H1 (cell line): ENCODE data around the gene MUC13. TPM values are rescaled to one million over a fixed set of nuclear protein-coding genes. Genes with fewer than 3 reads are reported as not detected.

Source experiments
- CTCF ChIA-PET: fragments of 300-600 bp; sonication (Branson Sonifier 250); formaldehyde crosslinking; loops from one replicate; lab custom pipeline; 2021; ENCODE audit not compliant: partially characterized antibody; lab: Charles Lee
- POLR2A ChIA-PET: fragments of 300-600 bp; sonication (Branson Sonifier 250); formaldehyde crosslinking; loops from one replicate; lab custom pipeline; 2021; ENCODE audit warnings: inconsistent platforms; ENCODE audit not compliant: partially characterized antibody; lab: Charles Lee
- DNase-seq, 2 experiments: peaks; one replicate each; pipeline versions ENCODE4 v3.0.0 to v3.0.0-alpha.2; 2010 to 2022; ENCODE audit warnings: low spot score in 2 of 2, low read depth in 1 of 2, mixed read lengths in 1 of 2
- FAIRE-seq: peaks from 2 replicates; lab custom pipeline; 2011; peaks lifted over from hg19 to GRCh38; lab: Jason Lieb, UNC
- H2AFZ ChIP-seq: 2 replicates; pipeline ENCODE4 v1.8.1; 2012; ENCODE audit warnings: low read length, inconsistent platforms
- H2AK5ac ChIP-seq: 2 replicates; pipeline ENCODE4 v1.6.1; 2013; ENCODE audit warnings: low read depth, low read length
- H2BK120ac ChIP-seq: replicated peaks from 2 replicates; pipeline ENCODE3; 2013; ENCODE audit warnings: low read depth, low read length, inconsistent platforms
- H2BK12ac ChIP-seq: 2 replicates; pipeline ENCODE4 v1.6.1; 2013; ENCODE audit warnings: low read depth, low read length
- H2BK15ac ChIP-seq: 2 replicates; pipeline ENCODE4 v1.6.1; 2013; ENCODE audit warnings: low read length
- H2BK20ac ChIP-seq: 2 replicates; pipeline ENCODE4 v1.6.1; 2013; ENCODE audit warnings: low read length
- H2BK5ac ChIP-seq: 2 replicates; pipeline ENCODE4 v1.6.1; 2013; ENCODE audit warnings: low read depth, low read length
- H3K14ac ChIP-seq: 2 replicates; pipeline ENCODE4 v1.6.1; 2013; ENCODE audit warnings: inconsistent platforms; ENCODE audit not compliant: insufficient read length
- H3K18ac ChIP-seq: 2 replicates; pipeline ENCODE4 v1.6.1; 2013; ENCODE audit warnings: low read length; ENCODE audit errors: extremely low read depth
- H3K23ac ChIP-seq: 2 replicates; pipeline ENCODE4 v1.6.1; 2013; ENCODE audit warnings: inconsistent platforms; ENCODE audit not compliant: insufficient read length
- H3K23me2 ChIP-seq: 2 replicates; pipeline ENCODE4 v1.6.1; 2013; ENCODE audit warnings: low read depth, low read length
- H3K27ac ChIP-seq: 2 replicates; pipeline ENCODE4 v1.6.1; 2011; ENCODE audit warnings: low read depth, low read length, inconsistent platforms
- H3K27me3 ChIP-seq, 4 experiments: replicated peaks in 1 of 4; 1 replicate in 1 of 4; 2 replicates in 3 of 4; pipeline versions ENCODE4 v1.6.1 to v1.8.1; 2011 to 2013; ENCODE audit warnings: low read length in 3 of 4, mild to moderate bottlenecking in 3 of 4, inconsistent platforms in 2 of 4, mixed read lengths in 2 of 4, moderate library complexity in 1 of 4; ENCODE audit not compliant: control insufficient read depth in 3 of 4, insufficient read depth in 3 of 4; ENCODE audit errors: extremely low read depth in 1 of 4
- H3K36me3 ChIP-seq, 4 experiments: 2 replicates each; pipeline versions ENCODE4 v1.6.1 to v1.8.1; 2011 to 2013; ENCODE audit warnings: mild to moderate bottlenecking in 4 of 4, low read length in 3 of 4, moderate library complexity in 2 of 4, control low read depth in 1 of 4, inconsistent platforms in 1 of 4; ENCODE audit not compliant: insufficient read depth in 4 of 4, control insufficient read depth in 2 of 4
- H3K4ac ChIP-seq: replicated peaks from 2 replicates; pipeline ENCODE3; 2013; ENCODE audit warnings: low read length, low read depth, mixed read lengths, inconsistent platforms; ENCODE audit not compliant: insufficient read length
- H3K4me1 ChIP-seq, 4 experiments: replicated peaks in 1 of 4; 1 replicate in 1 of 4; 2 replicates in 3 of 4; pipeline versions ENCODE4 v1.6.1 to v1.8.1; 2011 to 2013; ENCODE audit warnings: low read length in 3 of 4, inconsistent platforms in 2 of 4, mixed read lengths in 1 of 4; ENCODE audit not compliant: insufficient read depth in 4 of 4, control insufficient read depth in 3 of 4
- H3K4me2 ChIP-seq, 2 experiments: 2 replicates each; pipeline versions ENCODE4 v1.6.1 to v1.8.1; 2011 to 2013; ENCODE audit warnings: low read depth in 2 of 2, low read length in 2 of 2, control low read depth in 1 of 2, inconsistent platforms in 1 of 2, mild to moderate bottlenecking in 1 of 2; ENCODE audit not compliant: insufficient read depth in 1 of 2
- H3K4me3 ChIP-seq, 4 experiments: fragments of 200-600, 300-600 bp in 1 of 4; sonication (generic), shearing (Covaris generic), sonication (Bioruptor Twin) in 1 of 4; 2 replicates each; pipeline versions ENCODE4 v1.5.1 to v1.8.1; 2011 to 2016; ENCODE audit warnings: low read length in 4 of 4, low read depth in 3 of 4, control low read depth in 2 of 4, inconsistent platforms in 2 of 4, mild to moderate bottlenecking in 2 of 4, mixed read lengths in 1 of 4, moderate library complexity in 1 of 4; ENCODE audit not compliant: insufficient read depth in 2 of 4; ENCODE audit errors: extremely low read depth in 1 of 4
- H3K56ac ChIP-seq: replicated peaks from 2 replicates; pipeline ENCODE3; 2013; ENCODE audit warnings: low read depth, mild to moderate bottlenecking, mixed read lengths, low read length, inconsistent platforms; ENCODE audit not compliant: insufficient read length
- H3K79me1 ChIP-seq: 2 replicates; pipeline ENCODE4 v1.6.1; 2013; ENCODE audit warnings: low read depth, low read length, control low read depth
- H3K79me2 ChIP-seq, 2 experiments: 2 replicates each; pipeline versions ENCODE4 v1.6.1 to v1.8.1; 2012 to 2013; ENCODE audit warnings: low read length in 2 of 2, mild to moderate bottlenecking in 2 of 2, inconsistent platforms in 1 of 2; ENCODE audit not compliant: insufficient read depth in 2 of 2, control insufficient read depth in 1 of 2
- H3K9ac ChIP-seq, 4 experiments: replicated peaks in 1 of 4; 1 replicate in 1 of 4; 2 replicates in 3 of 4; pipeline versions ENCODE4 v1.6.1 to v1.8.1; 2011 to 2013; ENCODE audit warnings: low read depth in 3 of 4, low read length in 3 of 4, control low read depth in 2 of 4, mild to moderate bottlenecking in 2 of 4, moderate library complexity in 2 of 4, inconsistent platforms in 1 of 4; ENCODE audit errors: extremely low read depth in 1 of 4
- H3K9me3 ChIP-seq, 2 experiments: 2 replicates each; pipeline versions ENCODE4 v1.6.1 to v1.8.1; 2012 to 2013; ENCODE audit warnings: mild to moderate bottlenecking in 2 of 2, moderate library complexity in 2 of 2, control low read depth in 1 of 2, inconsistent platforms in 1 of 2, low read depth in 1 of 2, low read length in 1 of 2, mixed read lengths in 1 of 2; ENCODE audit not compliant: insufficient read depth in 2 of 2
- H4K20me1 ChIP-seq, 2 experiments: replicated peaks in 1 of 2; 2 replicates each; pipeline versions ENCODE3 to v1.8.1; 2011 to 2013; ENCODE audit warnings: inconsistent platforms in 2 of 2, low read length in 2 of 2, mild to moderate bottlenecking in 1 of 2; ENCODE audit not compliant: insufficient read depth in 2 of 2, control insufficient read depth in 1 of 2
- H4K5ac ChIP-seq: 2 replicates; pipeline ENCODE4 v1.6.1; 2013; ENCODE audit warnings: low read length, low read depth, mixed read lengths, inconsistent platforms; ENCODE audit not compliant: insufficient read length
- H4K8ac ChIP-seq: 2 replicates; pipeline ENCODE4 v1.8.0; 2013; ENCODE audit warnings: mild to moderate bottlenecking, moderate library complexity, low read length, inconsistent platforms; ENCODE audit not compliant: insufficient read depth; ENCODE audit errors: extremely low read depth
- H4K91ac ChIP-seq: replicated peaks from 2 replicates; pipeline ENCODE3; 2013; ENCODE audit warnings: low read length, mixed read lengths, inconsistent platforms; ENCODE audit not compliant: insufficient read length
- ASH2L ChIP-seq: fragments of 200-600, 300-600 bp; sonication (generic); IDR thresholded peaks from one replicate; pipeline ENCODE4 v1.7.1; 2017; ENCODE audit warnings: low read length
- ATF3 ChIP-seq: IDR thresholded peaks from 2 replicates; pipeline ENCODE4 v1.6.1; 2011; ENCODE audit warnings: low read depth, mild to moderate bottlenecking, low read length; ENCODE audit not compliant: insufficient read depth
- BRCA1 ChIP-seq: IDR thresholded peaks from 2 replicates; pipeline ENCODE4 v1.6.1; 2012; ENCODE audit warnings: low read depth, low read length, improper control_type of control experiment
- CHD2 ChIP-seq: IDR thresholded peaks from 2 replicates; pipeline ENCODE4 v1.6.1; 2012; ENCODE audit warnings: low read length, improper control_type of control experiment
- EZH2 ChIP-seq: fragments of 200-600 bp; sonication (generic); IDR thresholded peaks from 2 replicates; pipeline ENCODE4 v1.7.1; 2012; ENCODE audit warnings: low read depth, mild to moderate bottlenecking, moderate library complexity, low read length, inconsistent platforms; ENCODE audit not compliant: severe bottlenecking
- HDAC6 ChIP-seq: IDR thresholded peaks from one replicate; pipeline ENCODE4 v1.7.1; 2012; ENCODE audit warnings: low read depth, mild to moderate bottlenecking, inconsistent platforms, low read length, moderate library complexity
- KDM4A ChIP-seq: IDR thresholded peaks from one replicate; pipeline ENCODE4 v1.7.1; 2012; ENCODE audit warnings: low read depth, mild to moderate bottlenecking, moderate library complexity, low read length, inconsistent platforms; ENCODE audit not compliant: severe bottlenecking
- MAFK ChIP-seq: IDR thresholded peaks from 2 replicates; pipeline ENCODE4 v1.6.1; 2012; ENCODE audit warnings: low read depth, mild to moderate bottlenecking, improper control_type of control experiment, low read length
- RFX5 ChIP-seq: IDR thresholded peaks from 2 replicates; pipeline ENCODE4 v1.6.1; 2011; ENCODE audit warnings: low read depth, low read length, improper control_type of control experiment, borderline replicate concordance
- RXRA ChIP-seq: IDR thresholded peaks from 2 replicates; pipeline ENCODE4 v1.6.1; 2011; ENCODE audit warnings: low read depth, mild to moderate bottlenecking, low read length, moderate library complexity; ENCODE audit not compliant: insufficient read depth
- SIX5 ChIP-seq: IDR thresholded peaks from 2 replicates; pipeline ENCODE4 v1.6.1; 2011; ENCODE audit warnings: mild to moderate bottlenecking, low read depth, low read length
- SP2 ChIP-seq: IDR thresholded peaks from 2 replicates; pipeline ENCODE4 v1.6.1; 2012; ENCODE audit warnings: mild to moderate bottlenecking, low read length, inconsistent platforms
- SRF ChIP-seq: IDR thresholded peaks from 2 replicates; pipeline ENCODE4 v1.6.1; 2011; ENCODE audit warnings: mild to moderate bottlenecking, low read depth, low read length, moderate library complexity
- TBP ChIP-seq: IDR thresholded peaks from 2 replicates; pipeline ENCODE4 v1.6.1; 2011; ENCODE audit warnings: low read depth, low read length, improper control_type of control experiment
- WGBS, 2 experiments: shearing (Covaris generic) in 1 of 2; methylation state at CpG; one replicate each; pipeline versions ENCODE4 v1.1.6 to v1.1.7; 2013 to 2015; ENCODE audit warnings: low lambda C conversion rate in 2 of 2, mixed read lengths in 2 of 2, inconsistent platforms in 1 of 2, low coverage in 1 of 2, missing lambda C conversion rate in 1 of 2; ENCODE audit not compliant: insufficient replicate concordance in 2 of 2, insufficient coverage in 1 of 2, insufficient read length in 1 of 2; ENCODE audit errors: extremely low coverage in 1 of 2, missing lambda C conversion rate in 1 of 2; 5-methylcytosine and 5-hydroxymethylcytosine counted together
- polyA plus RNA-seq, 7 experiments: library from polyadenylated mRNA; depleted of rRNA in 3 of 7; stranded (reverse) in 5 of 7; unstranded in 2 of 7; fragments of >200 nt in 5 of 7; fragments of 200-250 nt in 2 of 7; gene quantifications; 1 replicate in 5 of 7; 2 replicates in 1 of 7; 4 replicates in 1 of 7; pipeline versions ENCODE4 v1.2.1 to v1.2.3, GENCODE V29; 2011 to 2013; ENCODE audit warnings: missing spikeins in 2 of 7, mixed read lengths in 2 of 7
- total RNA-seq: library from RNA; stranded (reverse); fragmentation: NEBNext Ultra II Directional; extraction: Animal tissue kit (Norgen Biotek cat#: 25700); gene quantifications from 2 replicates; pipeline ENCODE4 v1.2.1, GENCODE V29; 2021

Gene MUC13
- total and polyA plus RNA-seq, 2 of the 8 experiments (the other 6 are each of a cell fraction or from before 2014, with no cell fraction given): not detected

GRCh38 chr3:124877674-124878073 is 56.9 kb downstream of the MUC13 start:
- H4K5ac ChIP-seq: no peak overlapping the region
- no peaks in the 10 kb centered on the region for H3K23me2 ChIP-seq
- H3K4me2 ChIP-seq: no peak overlapping the region
- H3K4ac ChIP-seq: no peak overlapping the region
- no peaks in the 10 kb centered on the region for H3K27me3 ChIP-seq
- no peak overlapping the region for H2BK15ac ChIP-seq
- H3K4me1 ChIP-seq: peaks cover 3 to 15% (median 9%) of the 10 kb centered on the region in 4 experiments; a peak in 6 of 7 replicates
- H3K36me3 ChIP-seq: no peaks in the 10 kb centered on the region
- H2BK12ac ChIP-seq: no peak overlapping the region
- H3K4me3 ChIP-seq: no peak overlapping the region
- H4K20me1 ChIP-seq: peaks cover 3 to 10% of the 10 kb centered on the region in 2 experiments
- no peak overlapping the region for H3K9ac ChIP-seq
- H3K14ac ChIP-seq: no peak overlapping the region
- no peak overlapping the region for H4K91ac ChIP-seq
- H3K27ac ChIP-seq: no peak overlapping the region
- FAIRE-seq (no peak), DNase-seq (no peak)
- ChIA-PET CTCF (interaction anchor here (0.7 to 1.7 kb wide), 7 partner anchors 23 to 162 kb away, joined by 3 to 5 read pairs (median 3); no protein-coding TSS in a partner anchor), POLR2A (interaction anchor here (1.2 to 1.4 kb wide), 3 partner anchors 10 to 32 kb away, joined by 3 to 6 read pairs (median 4); no protein-coding TSS in a partner anchor)
- H2BK20ac ChIP-seq: no peak overlapping the region
- H2BK5ac ChIP-seq: no peak overlapping the region
- peaks cover 6% of the 10 kb centered on the region for H3K79me1 ChIP-seq
- 89% methylated on average over 3 of the region's 3 CpGs; no CpG with 5 or more reads in 1 of the 2 experiments for WGBS, 2 experiments
- peaks cover 25 to 90% of the 10 kb centered on the region in 2 experiments for H3K79me2 ChIP-seq
- no peak overlapping the region for H4K8ac ChIP-seq
- H3K23ac ChIP-seq: no peak overlapping the region
- no peak overlapping the region for H3K18ac ChIP-seq
- no peak overlapping the region for H2AFZ ChIP-seq
- no peak overlapping the region for H2AK5ac ChIP-seq
- no peaks in the 10 kb centered on the region for H3K9me3 ChIP-seq
- H3K56ac ChIP-seq: no peak overlapping the region
- H2BK120ac ChIP-seq: no peak overlapping the region
- TF ChIP-seq HDAC6 (no peak), CHD2 (no peak), RXRA (no peak), TBP (no peak), EZH2 (no peak), ASH2L (no peak), MAFK (no peak), SIX5 (no peak), SP2 (no peak), KDM4A (no peak), ATF3 (no peak), SRF (no peak), BRCA1 (no peak), RFX5 (no peak)
